Gastrocnemius medialis (tissue), 4 donors: ENCODE results near the gene NDUFB7.
"Not testable (repeated sequence)": the region's sequence is repeated elsewhere in the genome, so short reads cannot be mapped to it uniquely, and the experiment has no call there.

Experiments used
- CTCF ChIP-seq, 5 experiments: fragments of 450-650 bp in 3 of 5; fragments of 200-600 bp in 2 of 5; sonication (generic) in 2 of 5; IDR thresholded peaks in 4 of 5; conservative IDR thresholded peaks in 1 of 5; 1 replicate in 4 of 5; 2 replicates in 1 of 5; pipeline ENCODE4 v1.5.1; 2016 to 2019; ENCODE audit warnings: antibody characterized with exemption in 5 of 5, mild to moderate bottlenecking in 3 of 5, moderate library complexity in 3 of 5
- POLR2A ChIP-seq, 2 donors: fragments of 450-650 bp; IDR thresholded peaks; one replicate each; pipeline ENCODE4 v1.6.1; 2017; ENCODE audit warnings: antibody characterized with exemption in 2 of 2, mild to moderate bottlenecking in 2 of 2, moderate library complexity in 2 of 2

- not testable (repeated sequence) for TF ChIP-seq CTCF (IDR thresholded peaks at IDR 0.05 in 4 of 5, conservative IDR thresholded peaks at IDR 0.05 in 1 of 5); POLR2A (IDR thresholded peaks at IDR 0.05)
Measured at GRCh38 chr19:14612242-14612641, 40.4 kb upstream of the NDUFB7 start.
